A549 (cell line): ENCODE results near the gene MDGA2.

Experiments
- BCL3 ChIP-seq: fragments of >200 bp; sonication (Bioruptor Twin); formaldehyde crosslinking; IDR thresholded peaks from 3 replicates; pipeline ENCODE4 v1.6.1; 2016
- CTCF ChIP-seq: fragments of >200 bp; sonication (Bioruptor Twin); formaldehyde crosslinking; IDR thresholded peaks from 3 replicates; pipeline ENCODE4 v1.5.1; 2016
- ELK1 ChIP-seq: fragments of 150-350 bp; IDR thresholded peaks from 2 replicates; pipeline ENCODE4 v1.6.1; 2014; ENCODE audit warnings: low read depth, mild to moderate bottlenecking, low read length
- POLR2A ChIP-seq: IDR thresholded peaks from 2 replicates; pipeline ENCODE4 v1.6.1; 2012; ENCODE audit warnings: mild to moderate bottlenecking, low read length

GRCh38 chr14:47200740-47201139, 474.7 kb downstream of the MDGA2 start:
- TF ChIP-seq BCL3 = no peak
- TF ChIP-seq CTCF = no peak
- no peak for TF ChIP-seq POLR2A
- TF ChIP-seq ELK1 = no peak
